HFF-Myc (cell line): ENCODE measurements around the gene FOXO3.

ENCODE experiments used
- DNase-seq: peaks from one replicate; pipeline ENCODE4 v3.0.0-alpha.2; 2011; ENCODE audit warnings: low read depth; ENCODE audit errors: extremely low read depth
- H3K4me3 ChIP-seq: replicated peaks from 2 replicates; pipeline ENCODE4 v1.5.1; 2011; ENCODE audit warnings: low read depth, mild to moderate bottlenecking, control low read depth, low read length
- CTCF ChIP-seq: IDR thresholded peaks from 2 replicates; pipeline ENCODE4 v1.5.1; 2012; ENCODE audit warnings: mild to moderate bottlenecking, low read depth, low read length, control low read depth; ENCODE audit errors: missing control alignments

The FOXO3 gene

GRCh38 chr6:108733706-108734265 lies 173.1 kb downstream of the FOXO3 start:
- TF ChIP-seq CTCF, result no peak
- no peak overlapping the region for H3K4me3 ChIP-seq
- no peak for DNase-seq
